Endodermal cell (in vitro differentiated cells): ENCODE measurements around the gene ELMO3. TPM values are rescaled to one million over a fixed set of nuclear protein-coding genes. Genes with fewer than 3 reads are reported as not detected.

Experiments
- DNase-seq: peaks from one replicate; pipeline ENCODE4 v3.0.0-alpha.2; 2017
- H3K27ac ChIP-seq: 2 replicates; pipeline ENCODE4 v1.5.1; 2013; ENCODE audit warnings: mild to moderate bottlenecking, low read depth, low read length, moderate library complexity
- H3K27me3 ChIP-seq: 2 replicates; pipeline ENCODE4 v1.6.1; 2013; ENCODE audit warnings: mild to moderate bottlenecking, low read length, moderate library complexity; ENCODE audit not compliant: insufficient read depth, control insufficient read depth, poor library complexity, severe bottlenecking
- H3K36me3 ChIP-seq: 2 replicates; pipeline ENCODE4 v1.7.0; 2013; ENCODE audit warnings: mild to moderate bottlenecking, low read length, moderate library complexity; ENCODE audit not compliant: control insufficient read depth, insufficient read depth
- H3K4me1 ChIP-seq: one replicate; pipeline ENCODE4 v1.7.0; 2013; ENCODE audit warnings: low read length; ENCODE audit not compliant: control insufficient read depth, insufficient read depth
- H3K4me3 ChIP-seq: 2 replicates; pipeline ENCODE4 v1.5.1; 2013; ENCODE audit warnings: mild to moderate bottlenecking, low read length, moderate library complexity
- H3K9ac ChIP-seq: 2 replicates; pipeline ENCODE4 v1.6.1; 2013; ENCODE audit warnings: mild to moderate bottlenecking, low read length, moderate library complexity; ENCODE audit not compliant: poor library complexity, severe bottlenecking; ENCODE audit errors: extremely low read depth
- H3K9me3 ChIP-seq: 2 replicates; pipeline ENCODE4 v1.6.1; 2013; ENCODE audit warnings: mild to moderate bottlenecking, low read length, moderate library complexity; ENCODE audit not compliant: control insufficient read depth
- H3K27ac Mint-ChIP-seq: 2 replicates; pipeline ENCODE4 v1.8.0; 2020; ENCODE audit warnings: mixed read lengths
- H3K27me3 Mint-ChIP-seq: 2 replicates; pipeline ENCODE4 v1.8.0; 2021; ENCODE audit warnings: mild to moderate bottlenecking, mixed read lengths; ENCODE audit not compliant: insufficient read depth
- H3K36me3 Mint-ChIP-seq: 2 replicates; pipeline ENCODE4 v1.8.0; 2020; ENCODE audit warnings: low read depth, mixed read lengths
- H3K4me1 Mint-ChIP-seq: 2 replicates; pipeline ENCODE4 v1.8.0; 2020; ENCODE audit warnings: mixed read lengths
- H3K4me3 Mint-ChIP-seq: 2 replicates; pipeline ENCODE4 v1.8.0; 2020; ENCODE audit warnings: mild to moderate bottlenecking, moderate library complexity, mixed read lengths
- H3K9me3 Mint-ChIP-seq: 2 replicates; pipeline ENCODE4 v1.8.0; 2020; ENCODE audit warnings: mild to moderate bottlenecking, mixed read lengths
- CTCF ChIP-seq: fragments of 200-600 bp; sonication (generic); conservative IDR thresholded peaks from 2 replicates; pipeline ENCODE4 v1.5.0; 2021; ENCODE audit warnings: antibody characterized with exemption, mild to moderate bottlenecking
- WGBS, 2 experiments: methylation state at CpG; one replicate each; pipeline versions ENCODE4 v1.1.5 to v1.1.7; 2013; ENCODE audit warnings: missing lambda C conversion rate in 2 of 2, mixed read lengths in 1 of 2; ENCODE audit not compliant: insufficient coverage in 1 of 2, insufficient read length in 1 of 2; 5-methylcytosine and 5-hydroxymethylcytosine counted together
- total RNA-seq, 2 donors: library from RNA; stranded (reverse); fragmentation: NEBNext Ultra II Directional in 1 of 2; extraction: Animal tissue kit (Norgen Biotek cat#: 25700) in 1 of 2; gene quantifications; 2 replicates in 1 of 2; 3 replicates in 1 of 2; pipeline ENCODE4 v1.2.1, GENCODE V29; 2021

The ELMO3 gene
- total RNA-seq, 2 donors from 2014 or later: 5.6 to 6.4 TPM

GRCh38 chr16:67206129-67206837 is 7.4 kb downstream of the ELMO3 start:
- Mint-ChIP-seq H3K27ac (no peak overlapping the region), H3K36me3 (peaks cover 4% of the 10 kb centered on the region), H3K9me3 (no peaks in the 10 kb centered on the region), H3K27me3 (peaks cover 7% of the 10 kb centered on the region), H3K4me3 (no peak overlapping the region), H3K4me1 (peaks cover 8% of the 10 kb centered on the region)
- Histone ChIP-seq H3K27me3 (no peaks in the 10 kb centered on the region), H3K9me3 (no peaks in the 10 kb centered on the region), H3K4me1 (peaks cover 5% of the 10 kb centered on the region), H3K4me3 (no peak overlapping the region), H3K36me3 (peaks cover 15% of the 10 kb centered on the region), H3K27ac (peak overlapping the region; percentile 34), H3K9ac (no peak overlapping the region)
- no peak for TF ChIP-seq CTCF
- 91 to 96% methylated on average over 7 to 8 of the region's 8 CpGs for WGBS, 2 experiments
- no peak for DNase-seq

GRCh38 chr16:67206838-67207248 is 7.9 kb downstream of the ELMO3 start:
- peaks cover 11% of the 10 kb centered on the region for H3K36me3 ChIP-seq
- H3K4me1 Mint-ChIP-seq: peaks cover 8% of the 10 kb centered on the region
- peaks cover 4% of the 10 kb centered on the region for H3K36me3 Mint-ChIP-seq
- H3K27me3 Mint-ChIP-seq: peaks cover 11% of the 10 kb centered on the region
- H3K4me3 ChIP-seq: no peak overlapping the region
- 85 to 100% methylated on average over 1 to 3 of the region's 3 CpGs for WGBS, 2 experiments
- no peaks in the 10 kb centered on the region for H3K27me3 ChIP-seq
- H3K9me3 Mint-ChIP-seq: no peaks in the 10 kb centered on the region
- H3K4me1 ChIP-seq: peaks cover 5% of the 10 kb centered on the region
- no peaks in the 10 kb centered on the region for H3K9me3 ChIP-seq
- DNase-seq: no peak
- H3K9ac ChIP-seq: no peak overlapping the region
- H3K27ac ChIP-seq: no peak overlapping the region
- H3K27ac Mint-ChIP-seq: no peak overlapping the region
- no peak overlapping the region for H3K4me3 Mint-ChIP-seq
- TF ChIP-seq CTCF: no peak

GRCh38 chr16:67207249-67208091 is 8.5 kb downstream of the ELMO3 start:
- no peak overlapping the region for H3K4me3 Mint-ChIP-seq
- Histone ChIP-seq H3K27ac (no peak overlapping the region), H3K27me3 (no peaks in the 10 kb centered on the region), H3K4me3 (no peak overlapping the region), H3K4me1 (peaks cover 5% of the 10 kb centered on the region), H3K9me3 (no peaks in the 10 kb centered on the region), H3K9ac (no peak overlapping the region), H3K36me3 (peaks cover 11% of the 10 kb centered on the region)
- no peak for TF ChIP-seq CTCF
- H3K9me3 Mint-ChIP-seq: no peaks in the 10 kb centered on the region
- H3K27ac Mint-ChIP-seq: no peak overlapping the region
- H3K4me1 Mint-ChIP-seq: peaks cover 8% of the 10 kb centered on the region
- no peak for DNase-seq
- H3K27me3 Mint-ChIP-seq: peaks cover 14% of the 10 kb centered on the region
- H3K36me3 Mint-ChIP-seq: peaks cover 4% of the 10 kb centered on the region
- WGBS, 2 experiments: 87 to 89% methylated on average over 15 to 21 of the region's 21 CpGs
